AG09309 (cell line): ENCODE data around the gene RHOBTB3.
"Not testable (repeated sequence)": the region's sequence is repeated elsewhere in the genome, so short reads cannot be mapped to it uniquely, and the experiment has no call there.

ENCODE experiments used
- DNase-seq: peaks from one replicate; pipeline ENCODE4 v3.0.0-alpha.2; 2010; ENCODE audit warnings: low read depth
- H3K4me3 ChIP-seq: 2 replicates; pipeline ENCODE4 v1.5.1; 2011; ENCODE audit warnings: mild to moderate bottlenecking, low read depth, low read length, moderate library complexity; ENCODE audit not compliant: control insufficient read depth
- TF ChIP-seq, protein P1 (sequence below): IDR thresholded peaks from 2 replicates; pipeline ENCODE4 v1.5.1; 2011; ENCODE audit warnings: mild to moderate bottlenecking, low read depth, low read length, inconsistent platforms; ENCODE audit not compliant: insufficient read depth, control insufficient read depth; ENCODE audit errors: missing control alignments

Gene RHOBTB3

DNA sequence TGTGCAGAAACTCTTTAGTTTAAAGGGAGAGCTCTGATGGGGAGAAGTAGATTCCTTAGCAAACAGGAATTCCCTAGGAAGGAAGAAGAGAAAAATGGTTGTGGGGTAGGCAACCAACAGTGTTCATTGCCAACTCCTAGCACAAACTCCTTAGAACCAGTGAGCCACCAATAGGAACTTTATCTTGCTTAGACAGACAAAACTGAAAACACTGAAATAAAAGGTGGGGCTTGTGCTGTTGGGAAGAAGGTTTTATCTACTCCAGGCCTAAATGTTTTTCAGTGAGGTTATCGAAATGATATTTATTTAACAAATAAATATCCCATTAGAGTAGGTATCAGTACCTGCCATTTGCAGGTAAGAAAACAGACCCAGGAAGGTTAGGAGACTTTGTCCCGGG lies 99.1 kb downstream of the RHOBTB3 start:
- no peak for DNase-seq
- no peak overlapping the region for H3K4me3 ChIP-seq
- TF ChIP-seq, protein P1, sequence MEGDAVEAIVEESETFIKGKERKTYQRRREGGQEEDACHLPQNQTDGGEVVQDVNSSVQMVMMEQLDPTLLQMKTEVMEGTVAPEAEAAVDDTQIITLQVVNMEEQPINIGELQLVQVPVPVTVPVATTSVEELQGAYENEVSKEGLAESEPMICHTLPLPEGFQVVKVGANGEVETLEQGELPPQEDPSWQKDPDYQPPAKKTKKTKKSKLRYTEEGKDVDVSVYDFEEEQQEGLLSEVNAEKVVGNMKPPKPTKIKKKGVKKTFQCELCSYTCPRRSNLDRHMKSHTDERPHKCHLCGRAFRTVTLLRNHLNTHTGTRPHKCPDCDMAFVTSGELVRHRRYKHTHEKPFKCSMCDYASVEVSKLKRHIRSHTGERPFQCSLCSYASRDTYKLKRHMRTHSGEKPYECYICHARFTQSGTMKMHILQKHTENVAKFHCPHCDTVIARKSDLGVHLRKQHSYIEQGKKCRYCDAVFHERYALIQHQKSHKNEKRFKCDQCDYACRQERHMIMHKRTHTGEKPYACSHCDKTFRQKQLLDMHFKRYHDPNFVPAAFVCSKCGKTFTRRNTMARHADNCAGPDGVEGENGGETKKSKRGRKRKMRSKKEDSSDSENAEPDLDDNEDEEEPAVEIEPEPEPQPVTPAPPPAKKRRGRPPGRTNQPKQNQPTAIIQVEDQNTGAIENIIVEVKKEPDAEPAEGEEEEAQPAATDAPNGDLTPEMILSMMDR: no peak

DNA sequence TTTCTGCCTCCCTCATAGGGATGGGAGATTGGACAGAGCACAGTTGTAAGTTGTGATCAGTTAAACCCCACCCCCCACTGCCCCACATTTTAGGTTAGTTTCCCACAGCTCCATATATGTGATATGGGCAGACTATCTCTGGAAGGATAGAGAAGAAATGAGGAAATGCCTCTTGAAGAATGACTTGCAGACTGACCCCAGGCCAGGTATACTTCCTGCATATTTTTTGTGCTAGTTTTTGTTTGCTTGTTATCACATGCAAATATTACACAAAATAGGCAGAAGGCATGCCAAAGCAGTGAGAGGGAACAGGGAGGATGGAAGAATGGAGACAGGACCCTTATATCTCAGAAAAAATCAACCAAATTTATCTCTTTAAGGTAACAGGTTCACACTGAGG lies 101.5 kb downstream of the RHOBTB3 start:
- TF ChIP-seq, protein P1: no peak
- no peak for DNase-seq
- no peak overlapping the region for H3K4me3 ChIP-seq

DNA sequence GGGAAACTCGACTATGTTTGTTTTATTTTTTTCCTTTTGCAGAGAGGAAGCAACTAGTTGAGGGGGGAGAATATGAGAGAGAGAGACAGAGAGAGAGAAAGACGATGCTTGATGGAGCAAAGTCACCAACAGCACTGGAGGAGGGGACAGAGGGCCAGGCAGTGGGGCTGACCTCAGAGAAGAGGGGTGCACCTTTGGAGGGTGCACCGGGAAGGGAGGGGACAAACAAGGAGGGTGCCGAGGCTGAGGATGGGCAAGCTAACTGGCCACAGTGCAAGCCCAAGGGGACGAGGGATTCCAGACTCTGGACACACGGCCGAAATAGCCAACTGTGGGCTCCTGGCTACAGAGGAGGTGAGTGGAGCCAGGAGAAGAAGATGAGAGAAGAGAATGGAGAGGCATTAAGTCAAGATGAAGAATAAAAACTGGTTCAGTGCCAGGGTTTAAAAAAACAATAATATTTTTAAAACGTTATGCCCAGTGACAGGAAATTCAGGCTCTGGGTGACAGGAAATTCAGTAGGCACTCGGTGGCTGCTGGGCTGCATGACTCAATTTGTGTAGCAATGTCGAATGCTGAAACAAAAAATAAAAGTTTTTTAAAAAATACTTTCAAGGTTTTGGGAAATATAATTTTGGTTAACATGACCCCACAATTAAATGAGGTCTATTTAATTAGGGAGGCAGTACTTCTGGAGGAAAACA lies 104.7 kb downstream of the RHOBTB3 start:
- no peak overlapping the region for H3K4me3 ChIP-seq
- DNase-seq: no peak

DNA sequence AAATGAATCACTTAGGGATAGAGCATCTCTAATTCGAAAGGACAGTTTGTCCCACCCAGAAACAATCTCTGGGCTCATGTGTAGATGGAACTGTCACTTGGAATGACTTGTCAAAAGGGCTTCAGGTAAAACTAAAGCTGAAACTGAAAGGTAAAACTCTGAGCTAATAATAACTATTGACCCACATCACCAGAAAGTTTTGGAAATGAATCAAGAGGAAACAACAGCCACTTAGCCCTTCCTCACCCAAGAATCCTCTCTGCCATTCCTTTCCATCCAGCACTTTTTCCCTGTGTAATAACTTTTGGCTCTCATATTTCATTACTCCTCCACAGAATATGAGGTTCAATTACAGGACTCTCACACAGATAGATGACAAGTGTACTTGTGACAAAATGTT lies 105.4 kb downstream of the RHOBTB3 start:
- no peak for DNase-seq
- H3K4me3 ChIP-seq: no peak overlapping the region
- TF ChIP-seq, protein P1: no peak

More for the DNA sequence above, 104.7 kb downstream of the RHOBTB3 start:
- TF ChIP-seq, protein P1: no peak

DNA sequence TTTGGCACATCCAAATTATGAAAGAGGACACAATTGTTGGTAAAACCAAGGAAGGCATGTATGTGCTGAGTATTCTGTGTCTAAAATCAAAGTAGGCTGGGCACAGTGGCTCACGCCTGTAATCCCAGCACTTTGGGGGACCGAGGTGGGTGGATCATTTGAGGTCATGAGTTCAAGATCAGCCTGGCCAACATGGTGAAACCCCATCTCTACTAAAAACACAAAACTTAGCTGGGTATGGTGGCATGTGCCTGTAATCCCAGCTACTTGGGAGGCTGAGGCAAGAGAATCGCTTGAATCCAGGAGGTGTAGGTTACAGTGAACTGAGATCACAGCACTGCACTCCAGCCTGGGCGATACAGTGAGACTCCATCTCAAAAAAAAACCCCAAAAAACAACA lies 105.8 kb downstream of the RHOBTB3 start:
- not testable (repeated sequence) for DNase-seq, H3K4me3 ChIP-seq

DNA sequence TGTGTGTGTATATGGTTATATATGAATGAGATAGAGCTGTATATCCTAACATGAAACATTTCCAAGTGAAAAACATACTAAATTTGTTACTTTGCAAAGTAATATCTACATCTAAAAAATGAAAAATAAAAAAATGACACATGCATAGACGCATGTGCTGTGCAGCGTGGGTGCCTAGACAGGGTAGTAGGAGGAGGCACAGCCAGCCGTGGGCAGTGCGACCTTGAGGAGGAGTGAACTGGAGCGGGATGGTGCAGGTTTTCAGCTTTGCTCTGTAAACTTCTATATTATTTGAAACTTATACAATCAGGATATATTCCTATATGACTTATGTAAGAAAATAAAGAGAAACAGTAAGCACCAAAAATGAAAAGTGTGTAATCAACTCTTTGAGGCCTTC lies 106.4 kb downstream of the RHOBTB3 start:
- no peak overlapping the region for H3K4me3 ChIP-seq
- no peak for DNase-seq
- TF ChIP-seq, protein P1: no peak

DNA sequence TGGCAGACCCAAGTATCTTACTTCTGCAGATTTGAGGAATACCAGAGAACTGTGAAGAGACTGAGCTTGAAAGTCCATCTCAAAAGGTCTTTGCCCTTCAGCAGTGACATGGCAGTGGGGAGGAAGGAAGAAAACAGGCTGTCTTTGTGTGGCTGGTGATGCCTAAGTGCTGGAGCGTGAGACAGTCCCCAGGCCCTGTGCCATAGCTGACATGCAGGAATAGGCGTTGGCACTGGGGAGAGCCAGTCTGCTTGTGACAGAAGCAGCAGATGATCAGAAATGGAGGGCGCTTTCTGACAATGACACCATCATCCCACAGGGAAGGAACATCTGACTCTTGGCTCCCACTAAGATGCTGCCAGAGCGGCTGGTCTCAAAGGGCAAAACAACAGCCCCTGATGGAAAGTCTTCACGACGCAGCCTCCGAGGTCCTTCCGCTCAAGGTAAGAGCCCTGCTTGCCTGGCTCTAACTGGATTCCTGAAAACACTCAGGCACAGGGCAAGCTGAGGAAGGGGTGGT lies 106.9 kb downstream of the RHOBTB3 start:
- no peak for DNase-seq
- TF ChIP-seq, protein P1: no peak
- H3K4me3 ChIP-seq: no peak overlapping the region
